Stimulated activated CD4-positive, alpha-beta T cell treated with anti-CD3 and anti-CD28 coated beads, Interleukin-15, amount 100 ng/mL, for 1 hour (primary cell): ENCODE measurements around the gene CYB561A3.
"Not testable (repeated sequence)": the region's sequence is repeated elsewhere in the genome, so short reads cannot be mapped to it uniquely, and the experiment has no call there.

Experiments
- DNase-seq, 2 donors: peaks; one replicate each; pipeline ENCODE4 v3.0.0-alpha.2; 2020; ENCODE audit warnings: low read depth in 1 of 2, low spot score in 1 of 2

CYB561A3 gene

GRCh38 chr11:61361741-61362541, at the start of gene CYB561A3, which contains the start of gene TMEM138:
Gene CYB561A3, minus strand, starts transcription at chr11:61361882. Its CDS starts 5,169 bp downstream, at chr11:61356713.
Gene TMEM138, plus strand, starts transcription at chr11:61362374. Its CDS starts 2,017 bp downstream, at chr11:61364391.
- peak; percentile 71 to 79 for DNase-seq

- no peak for DNase-seq
Observed at GRCh38 chr11:61406991-61407728, 45.5 kb upstream of the CYB561A3 start.

- no peak for DNase-seq
Observed at GRCh38 chr11:61406067-61406466, 44.4 kb upstream of the CYB561A3 start.

GRCh38 chr11:61404641-61405040, 43.0 kb upstream of the CYB561A3 start:
- no peak for DNase-seq

- no peak for DNase-seq
Observed at GRCh38 chr11:61404103-61404502, 42.4 kb upstream of the CYB561A3 start.

- no peak for DNase-seq
Observed at GRCh38 chr11:61403658-61404057, 42.0 kb upstream of the CYB561A3 start.

- no peak for DNase-seq
Observed at GRCh38 chr11:61401573-61401972, 39.9 kb upstream of the CYB561A3 start.

- DNase-seq: no peak
Observed at GRCh38 chr11:61401173-61401572, 39.5 kb upstream of the CYB561A3 start.

GRCh38 chr11:61392981-61393595, 31.4 kb upstream of the CYB561A3 start:
- DNase-seq: no peak

- no peak for DNase-seq
Observed at GRCh38 chr11:61390161-61390560, 28.5 kb upstream of the CYB561A3 start.

- no peak for DNase-seq
Observed at GRCh38 chr11:61384271-61385242, 22.9 kb upstream of the CYB561A3 start.

GRCh38 chr11:61383859-61384258, 22.2 kb upstream of the CYB561A3 start:
- not testable (repeated sequence) for DNase-seq

- no peak for DNase-seq
Observed at GRCh38 chr11:61380884-61381283, 19.2 kb upstream of the CYB561A3 start.

- DNase-seq: no peak
Observed at GRCh38 chr11:61378713-61379313, 17.1 kb upstream of the CYB561A3 start.

GRCh38 chr11:61377461-61378160, 15.9 kb upstream of the CYB561A3 start:
- DNase-seq: no peak

GRCh38 chr11:61375761-61376108, 14.1 kb upstream of the CYB561A3 start:
- DNase-seq: no peak

- no peak for DNase-seq
Observed at GRCh38 chr11:61372659-61373420, 11.2 kb upstream of the CYB561A3 start.

GRCh38 chr11:61370349-61371005, 8.8 kb upstream of the CYB561A3 start:
- DNase-seq: no peak
